H7 (cell line): ENCODE data around the gene KBTBD12. TPM values are rescaled to one million over a fixed set of nuclear protein-coding genes. Genes with fewer than 3 reads are reported as not detected.

Experiments used
- DNase-seq: peaks from one replicate; pipeline ENCODE4 v3.0.0; 2012
- H3K27me3 ChIP-seq: 2 replicates; pipeline ENCODE4 v1.6.0; 2011; ENCODE audit warnings: mild to moderate bottlenecking, low read length; ENCODE audit not compliant: control insufficient read depth, insufficient read depth
- H3K36me3 ChIP-seq: replicated peaks from 2 replicates; pipeline ENCODE4 v1.5.1; 2011; ENCODE audit warnings: low read length; ENCODE audit not compliant: control insufficient read depth, insufficient read depth
- H3K4me3 ChIP-seq: 2 replicates; pipeline ENCODE4 v1.5.1; 2011; ENCODE audit warnings: low read depth, mild to moderate bottlenecking, control low read depth, low read length, moderate library complexity; ENCODE audit not compliant: insufficient read depth
- total RNA-seq: library from RNA; depleted of rRNA; stranded (reverse); fragments of >200 nt; shearing (Covaris generic); gene quantifications from 2 replicates; pipeline ENCODE4 v1.2.3, GENCODE V29; 2014

Gene KBTBD12
- total RNA-seq, 1 experiment from 2014 or later = not detected

- no peak overlapping the region for H3K4me3 ChIP-seq
- H3K27me3 ChIP-seq = peaks cover 4% of the 10 kb centered on the region; the same call in 1 of the 2 replicates
- H3K36me3 ChIP-seq = no peaks in the 10 kb centered on the region
- DNase-seq = no peak
Observed at GRCh38 chr3:127914584-127914983, 448 bp upstream of the KBTBD12 start.

DNA sequence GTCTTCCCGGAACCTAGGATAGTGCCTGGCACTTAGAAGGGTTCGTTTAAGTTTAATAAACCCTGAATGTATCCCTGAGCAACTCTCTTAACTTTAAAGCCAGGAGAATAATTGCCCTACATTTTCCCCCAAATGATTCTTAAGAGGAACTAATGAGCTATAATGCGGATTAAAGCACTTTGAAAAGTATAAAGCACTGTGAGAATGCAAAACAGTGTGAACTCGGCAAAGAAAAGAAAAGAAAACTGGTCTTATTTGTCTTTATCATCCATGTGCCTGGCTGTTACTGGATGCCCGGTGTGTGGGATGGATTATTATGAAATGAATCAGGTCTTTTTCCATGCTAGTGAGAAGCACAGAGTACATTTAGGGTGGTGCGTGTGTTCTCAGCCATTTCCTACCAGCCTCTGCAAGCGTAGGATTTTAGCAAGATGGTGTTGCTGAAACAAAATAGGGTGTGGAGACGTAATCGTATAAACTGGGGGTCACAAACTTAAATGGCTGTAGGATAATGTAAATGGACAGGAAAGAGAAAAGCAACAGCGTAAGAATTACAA lies 983 bp downstream of the KBTBD12 start:
- Histone ChIP-seq H3K36me3 (no peaks in the 10 kb centered on the region), H3K27me3 (peaks cover 4% of the 10 kb centered on the region; the same call in 1 of the 2 replicates), H3K4me3 (no peak overlapping the region)
- no peak for DNase-seq

GRCh38 chr3:127920738-127921137 lies 5.7 kb downstream of the KBTBD12 start:
- Histone ChIP-seq H3K36me3 (no peaks in the 10 kb centered on the region), H3K27me3 (no peaks in the 10 kb centered on the region), H3K4me3 (no peak overlapping the region)
- no peak for DNase-seq

GRCh38 chr3:127923611-127924010 lies 8.6 kb downstream of the KBTBD12 start:
- no peaks in the 10 kb centered on the region for H3K36me3 ChIP-seq
- H3K4me3 ChIP-seq = no peak overlapping the region
- H3K27me3 ChIP-seq = no peaks in the 10 kb centered on the region
- no peak for DNase-seq

GRCh38 chr3:127925384-127925783 lies 10.4 kb downstream of the KBTBD12 start:
- H3K36me3 ChIP-seq = no peaks in the 10 kb centered on the region
- no peak overlapping the region for H3K4me3 ChIP-seq
- no peaks in the 10 kb centered on the region for H3K27me3 ChIP-seq
- DNase-seq = no peak

- no peaks in the 10 kb centered on the region for H3K27me3 ChIP-seq
- no peaks in the 10 kb centered on the region for H3K36me3 ChIP-seq
- H3K4me3 ChIP-seq = no peak overlapping the region
Observed at GRCh38 chr3:127927829-127928604, 13.0 kb downstream of the KBTBD12 start.

DNA sequence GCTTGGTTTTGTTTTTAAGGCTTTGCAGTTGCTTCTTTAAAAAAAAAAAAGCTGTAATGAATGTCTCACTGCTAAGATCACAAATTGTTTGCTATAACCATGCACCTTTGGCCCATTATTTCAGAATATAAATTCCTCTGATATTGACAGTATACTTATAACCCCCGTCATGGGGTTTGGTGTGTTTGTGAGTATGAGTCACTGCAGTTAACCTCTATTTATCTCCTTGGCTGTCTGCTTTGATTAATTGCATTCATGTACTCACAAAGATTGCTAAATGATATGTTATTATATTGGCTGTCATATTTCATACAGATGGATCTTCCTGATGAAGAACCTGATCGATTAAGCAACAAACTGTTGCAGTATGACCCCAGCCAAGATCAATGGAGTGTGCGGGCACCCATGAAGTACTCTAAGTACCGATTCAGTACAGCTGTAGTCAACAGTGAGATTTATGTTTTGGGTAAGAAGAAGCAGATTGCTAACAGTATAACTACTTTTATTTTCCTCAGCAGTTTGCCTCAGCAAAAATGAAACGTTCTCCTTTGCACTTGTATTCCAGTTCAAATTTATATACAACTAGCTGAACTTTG lies 14.9 kb downstream of the KBTBD12 start:
- Histone ChIP-seq H3K27me3 (no peaks in the 10 kb centered on the region), H3K36me3 (no peaks in the 10 kb centered on the region), H3K4me3 (no peak overlapping the region)
- DNase-seq = no peak

More at GRCh38 chr3:127927829-127928604, 13.0 kb downstream of the KBTBD12 start:
- DNase-seq = no peak

GRCh38 chr3:127933396-127933795 lies 18.4 kb downstream of the KBTBD12 start:
- no peaks in the 10 kb centered on the region for H3K27me3 ChIP-seq
- no peak overlapping the region for H3K4me3 ChIP-seq
- no peaks in the 10 kb centered on the region for H3K36me3 ChIP-seq
- no peak for DNase-seq

DNA sequence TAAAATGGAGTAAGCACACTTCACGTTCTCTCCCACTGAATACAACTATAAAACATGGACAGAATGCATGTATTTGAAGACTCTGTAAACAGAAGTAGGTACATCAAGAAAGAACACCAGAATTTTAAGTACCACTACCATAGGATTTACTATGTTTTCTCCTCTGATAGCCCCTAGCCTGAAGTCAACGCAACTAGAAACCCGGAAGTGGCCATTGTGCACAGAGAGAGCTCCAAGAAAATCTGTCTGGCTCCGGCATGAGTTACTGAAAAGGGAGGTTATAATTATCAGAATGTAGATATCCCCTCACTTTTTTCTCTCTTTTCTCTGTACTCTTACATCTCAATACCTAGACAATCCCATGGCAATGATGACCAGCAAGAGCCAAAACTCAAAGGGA lies 23.8 kb downstream of the KBTBD12 start:
- Histone ChIP-seq H3K27me3 (no peaks in the 10 kb centered on the region), H3K4me3 (no peak overlapping the region), H3K36me3 (no peaks in the 10 kb centered on the region)
- DNase-seq = no peak

- DNase-seq = no peak
- no peak overlapping the region for H3K4me3 ChIP-seq
- H3K27me3 ChIP-seq = no peaks in the 10 kb centered on the region
Observed at GRCh38 chr3:127940116-127940515, 25.1 kb downstream of the KBTBD12 start.

GRCh38 chr3:127942613-127943012 lies 27.6 kb downstream of the KBTBD12 start:
- H3K27me3 ChIP-seq = peaks cover 2% of the 10 kb centered on the region; the same call in 1 of the 2 replicates
- DNase-seq = no peak
- no peaks in the 10 kb centered on the region for H3K36me3 ChIP-seq
- no peak overlapping the region for H3K4me3 ChIP-seq

More at GRCh38 chr3:127940116-127940515, 25.1 kb downstream of the KBTBD12 start:
- H3K36me3 ChIP-seq = no peaks in the 10 kb centered on the region

DNA sequence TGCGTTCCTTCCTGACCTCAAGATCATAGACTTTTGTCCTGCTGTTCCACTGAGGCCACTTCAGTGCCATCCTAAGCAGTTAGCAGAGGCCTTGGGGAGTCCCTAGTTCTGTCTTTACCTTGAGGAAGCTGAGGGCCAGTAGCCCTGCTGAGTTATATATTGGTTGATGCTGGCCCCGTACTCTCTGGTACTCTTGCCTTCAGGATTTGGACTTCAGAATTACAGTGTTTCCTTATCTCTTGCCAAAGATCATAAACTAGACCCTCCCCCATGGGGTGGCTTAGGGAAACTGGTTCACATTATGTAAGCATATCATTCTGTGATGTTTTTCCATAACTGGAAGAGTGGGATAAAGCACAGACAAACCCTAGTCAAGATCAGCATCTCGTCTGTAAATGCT lies 33.2 kb downstream of the KBTBD12 start:
- no peaks in the 10 kb centered on the region for H3K36me3 ChIP-seq
- no peak overlapping the region for H3K4me3 ChIP-seq
- H3K27me3 ChIP-seq = peaks cover 2% of the 10 kb centered on the region; the same call in 1 of the 2 replicates
- DNase-seq = no peak

DNA sequence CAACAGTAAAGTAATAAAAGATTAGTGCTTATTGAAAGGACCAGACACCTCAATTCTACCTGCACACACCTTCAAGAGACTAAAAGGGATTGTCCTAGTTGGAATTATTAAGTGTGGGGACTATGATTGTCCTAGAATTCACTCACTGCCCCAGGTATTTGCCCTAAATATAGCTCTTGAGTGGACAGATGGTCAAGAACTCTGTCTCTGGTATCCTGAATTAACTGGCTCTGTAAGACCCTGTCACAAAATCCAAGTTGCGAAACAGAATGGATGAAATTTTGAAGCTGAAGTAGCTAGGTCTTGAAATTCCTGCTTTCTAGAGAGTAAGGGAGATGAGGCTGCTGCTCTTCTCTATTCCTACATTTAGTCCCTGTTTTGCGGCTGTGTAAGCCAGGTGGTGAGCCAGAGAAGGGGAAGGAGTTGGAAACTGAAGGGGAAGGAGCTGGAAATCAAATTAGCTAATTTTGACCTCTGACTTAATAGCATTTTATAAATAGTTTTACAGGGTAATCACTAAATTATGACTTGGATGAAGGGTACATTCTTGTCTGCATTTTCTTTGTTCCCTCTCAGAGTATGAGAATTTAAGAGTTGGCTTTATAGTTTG lies 34.5 kb downstream of the KBTBD12 start:
- Histone ChIP-seq H3K36me3 (no peaks in the 10 kb centered on the region), H3K4me3 (no peak overlapping the region), H3K27me3 (peaks cover 2% of the 10 kb centered on the region; the same call in 1 of the 2 replicates)
- DNase-seq = no peak

GRCh38 chr3:127951276-127951675 lies 36.2 kb downstream of the KBTBD12 start:
- no peak overlapping the region for H3K4me3 ChIP-seq
- H3K27me3 ChIP-seq = peaks cover 2% of the 10 kb centered on the region; the same call in 1 of the 2 replicates
- DNase-seq = no peak
- H3K36me3 ChIP-seq = no peaks in the 10 kb centered on the region
